Heart left ventricle (tissue), 16 donors: ENCODE data around the gene GJA9. TPM values are rescaled to one million over a fixed set of nuclear protein-coding genes. Genes with fewer than 3 reads are reported as not detected.

Experiments used
- ATAC-seq, 4 donors: fragments of 200-7000 bp; cut with Tn5 transposase; one replicate each; pipeline ENCODE4 v1.9.1; 2020 to 2022; ENCODE audit warnings: moderate library complexity in 4 of 4, mild to moderate bottlenecking in 3 of 4, moderate number of reproducible peaks in 1 of 4
- DNase-seq, 5 donors: peaks; one replicate each; pipeline ENCODE4 v3.0.0-alpha.2; 2020
- H3K27ac ChIP-seq, 12 donors: fragments of 200-600 bp; sonication (generic) in 4 of 12; one replicate each; pipeline versions ENCODE4 v1.5.0 to v1.8.0; 2016 to 2022; ENCODE audit warnings: mild to moderate bottlenecking in 2 of 12
- H3K27me3 ChIP-seq, 9 donors: fragments of 200-600 bp; sonication (generic) in 2 of 9; one replicate each; pipeline versions ENCODE4 v1.5.1 to v1.8.0; 2016 to 2022; ENCODE audit warnings: mild to moderate bottlenecking in 3 of 9
- H3K36me3 ChIP-seq, 9 donors: fragments of 200-600 bp; sonication (generic) in 2 of 9; one replicate each; pipeline versions ENCODE4 v1.5.0 to v1.8.0; 2018 to 2022; ENCODE audit warnings: mild to moderate bottlenecking in 2 of 9
- H3K4me1 ChIP-seq, 12 donors: fragments of 200-600 bp; sonication (generic) in 4 of 12; one replicate each; pipeline versions ENCODE4 v1.5.0 to v1.8.0; 2016 to 2022; ENCODE audit warnings: mild to moderate bottlenecking in 3 of 12
- H3K4me3 ChIP-seq, 12 donors: fragments of 200-600 bp; sonication (generic) in 4 of 12; one replicate each; pipeline versions ENCODE4 v1.5.0 to v1.8.0; 2017 to 2022; ENCODE audit warnings: mild to moderate bottlenecking in 9 of 12, moderate library complexity in 4 of 12
- H3K9me3 ChIP-seq, 12 donors: fragments of 200-600 bp; sonication (generic) in 4 of 12; one replicate each; pipeline versions ENCODE4 v1.5.0 to v1.8.0; 2016 to 2022; ENCODE audit warnings: mild to moderate bottlenecking in 1 of 12
- CTCF ChIP-seq, 12 donors: fragments of 200-600 bp; sonication (generic) in 4 of 12; IDR thresholded peaks; one replicate each; pipeline versions ENCODE4 v1.5.0 to v1.8.0; 2018 to 2022; ENCODE audit warnings: antibody characterized with exemption in 12 of 12, mild to moderate bottlenecking in 5 of 12
- POLR2A ChIP-seq, 2 donors: fragments of 450-650 bp; IDR thresholded peaks; one replicate each; pipeline ENCODE4 v1.6.1; 2017; ENCODE audit warnings: antibody characterized with exemption in 2 of 2, mild to moderate bottlenecking in 2 of 2, moderate library complexity in 2 of 2
- WGBS, 4 donors: extraction: QIAGEN DNeasy Blood & Tissue Kit in 2 of 4; methylation state at CpG; one replicate each; pipeline versions ENCODE4 v1.1.5 to v1.1.7; 2013 to 2018; 5-methylcytosine and 5-hydroxymethylcytosine counted together
- intact Hi-C, 10 donors: fragments of 100-400 bp; cut with DNase I; formaldehyde crosslinking; loops; one replicate each; pipeline versions ENCODE4 v1.11.1 to v1.14.2; 2022
- long read RNA-seq, 3 donors: library from polyadenylated mRNA; unstranded; transcript quantifications; one replicate each; pipeline ENCODE4 v2.0.0, GENCODE V29; 2020 to 2021
- polyA plus RNA-seq, 2 donors: library from polyadenylated mRNA; stranded (reverse); fragments of 200-250 nt; gene quantifications; one replicate each; pipeline ENCODE4 v1.2.3, GENCODE V29; 2013
- total RNA-seq, 9 donors: library from RNA; depleted of rRNA in 2 of 9; stranded (reverse); fragments of >200 nt in 2 of 9; fragmentation: NEBNext Ultra II Directional in 3 of 9; extraction: Animal tissue kit (Norgen Biotek cat#: 25700) in 3 of 9; gene quantifications; one replicate each; pipeline versions ENCODE4 v1.1.0 to v1.2.4, GENCODE V29; 2016 to 2023
- donor health status: ischemic (EF 13 %, LVEDD 7.1; RV severe dilation, severe dysfunction).
- donor health status: healthy with polysubstance abuse.
- donor health status: DM: no; HTN: yes; CAD: no.
- donor health status: DM: no; HTN: no; CAD: no.
- donor health status: ischemic (EF 25% LVEDD 6.9; RV normal size, moderate dysfunction).
- donor health status: ischemic (EF 25% LVEDD 5.7; RV mildly dilated, moderate dysfunction).
- donor health status: healthy.
- donor health status: DM: yes; HTN: yes; CAD: no.
- donor health status: ischemic (EF 35%, LVEDD 5.7; RV mildly dilated, moderate dysfunction).
- donor health status: nonischemic (EF 11% LVEDD 7.7; RV severe dilation, severe dysfunction).
- donor health status: DM: yes; HTN: yes; CAD: no.
- donor health status: PGD.
- donor health status: ischemic (EF 29% LVEDD 5.4; RV normal size, mild dysfunction).
- donor health status: nonischemic (EF 23%, LVEDD 6.1; RV moderate dilation, normal function).

The GJA9 gene
- total RNA-seq (not detected), polyA plus RNA-seq (under 1 TPM in 1 of 2 donors, not detected in 1; 0.11 TPM)
- long read RNA-seq, donor 1 = 0 reads
- long read RNA-seq, donor 2 = 0 reads
- long read RNA-seq, donor 3 = 0 reads

- no peaks in the 10 kb centered on the region for H3K9me3 ChIP-seq
- ATAC-seq (no peak), DNase-seq (no peak)
- H3K27me3 ChIP-seq = no peaks in the 10 kb centered on the region
- intact Hi-C loops = no loop called here
- no peaks in the 10 kb centered on the region for H3K36me3 ChIP-seq
- H3K27ac ChIP-seq = no peak within 1 kb of the TSS
- TF ChIP-seq CTCF (IDR thresholded peaks at IDR 0.05) (no peak), POLR2A (IDR thresholded peaks at IDR 0.05) (no peak)
- H3K4me3 ChIP-seq = no peak within 1 kb of the TSS
- peaks cover 0 to 7% (median 0%) of the 10 kb centered on the region in 12 donors for H3K4me1 ChIP-seq
Measured at GRCh38 chr1:38881487-38881886, at the start of gene GJA9. TSS of gene GJA9 (minus strand) at chr1:38881587. CDS start at chr1:38876098, 5,489 bp downstream.

GRCh38 chr1:38929476-38929875 is 48.1 kb upstream of the GJA9 start:
- DNase-seq (no peak), ATAC-seq (no peak)
- Histone ChIP-seq H3K4me3 (no peak overlapping the region), H3K9me3 (no peaks in the 10 kb centered on the region), H3K27me3 (no peaks in the 10 kb centered on the region), H3K27ac (peak overlapping the region in 9 of 12 donors; percentile 13 to 67 (median 39)), H3K4me1 (no peaks in the 10 kb centered on the region), H3K36me3 (no peaks in the 10 kb centered on the region)
- TF ChIP-seq CTCF (IDR thresholded peaks at IDR 0.05) (no peak), POLR2A (IDR thresholded peaks at IDR 0.05) (no peak)
- 77 to 81% (median 79%) methylated on average over 4 to 6 of the region's 6 CpGs for WGBS, 4 donors
- intact Hi-C loops = no loop called here

DNA sequence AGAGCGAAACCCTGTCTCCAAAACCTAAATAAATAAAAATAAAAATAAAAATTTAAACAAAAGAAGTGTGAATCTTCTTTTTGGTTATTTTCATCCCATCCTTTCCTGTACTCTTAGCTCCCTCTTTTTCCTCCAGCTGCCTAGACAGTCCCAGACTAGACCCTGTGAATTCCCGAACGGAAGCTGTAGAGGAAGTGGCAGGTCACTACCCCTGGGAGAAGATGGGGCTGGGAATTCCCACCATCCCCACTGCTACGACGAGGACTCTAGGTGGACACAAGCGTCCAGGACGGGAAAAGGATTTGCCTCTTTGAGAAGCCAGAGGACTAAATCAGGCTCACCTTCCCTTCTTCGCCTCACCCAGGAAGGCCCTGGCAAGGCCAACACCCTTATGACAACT is 47.7 kb upstream of the GJA9 start:
- WGBS, 4 donors = 61 to 73% (median 67%) methylated on average over 8 of the region's 8 CpGs

GRCh38 chr1:38926091-38926490 is 44.7 kb upstream of the GJA9 start:
- no peaks in the 10 kb centered on the region for H3K9me3 ChIP-seq
- intact Hi-C loops = no loop called here
- H3K36me3 ChIP-seq = no peaks in the 10 kb centered on the region
- DNase-seq (no peak), ATAC-seq (no peak)
- no peak overlapping the region for H3K4me3 ChIP-seq
- no peaks in the 10 kb centered on the region for H3K4me1 ChIP-seq
- TF ChIP-seq CTCF (IDR thresholded peaks at IDR 0.05) (no peak), POLR2A (IDR thresholded peaks at IDR 0.05) (no peak)
- WGBS, 4 donors = 88 to 95% (median 93%) methylated on average over 3 of the region's 3 CpGs
- no peak overlapping the region for H3K27ac ChIP-seq
- H3K27me3 ChIP-seq = no peaks in the 10 kb centered on the region

More for the DNA sequence above, 47.7 kb upstream of the GJA9 start:
- Histone ChIP-seq H3K4me3 (no peak overlapping the region), H3K9me3 (no peaks in the 10 kb centered on the region), H3K27ac (peak overlapping the region in 9 of 12 donors; percentile 13 to 67 (median 39)), H3K36me3 (no peaks in the 10 kb centered on the region), H3K27me3 (no peaks in the 10 kb centered on the region), H3K4me1 (no peaks in the 10 kb centered on the region)
- peak in 4 of 5 donors; percentile 31 to 52 (median 36) for DNase-seq
- intact Hi-C loops = no loop called here
- TF ChIP-seq CTCF (IDR thresholded peaks at IDR 0.05) (no peak), POLR2A (IDR thresholded peaks at IDR 0.05) (no peak)
- ATAC-seq = peak in 1 of 4 donors; percentile 47
